Skeletal muscle tissue (tissue), 4 donors: Measurements from ENCODE around the gene MARS1. TPM values are rescaled to one million over a fixed set of nuclear protein-coding genes. Genes with fewer than 3 reads are reported as not detected.
"Not testable (repeated sequence)": the region's sequence is repeated elsewhere in the genome, so short reads cannot be mapped to it uniquely, and the experiment has no call there.

ENCODE experiments used
- H3K27ac ChIP-seq: one replicate; pipeline ENCODE4 v1.7.0; 2013; ENCODE audit warnings: mild to moderate bottlenecking, low read depth, low read length, inconsistent platforms
- H3K27me3 ChIP-seq, 3 donors: one replicate each; pipeline ENCODE4 v1.7.0; 2013; ENCODE audit warnings: low read length in 3 of 3; ENCODE audit not compliant: control insufficient read depth in 3 of 3, insufficient read depth in 3 of 3
- H3K36me3 ChIP-seq, 3 donors: one replicate each; pipeline ENCODE4 v1.7.0; 2013; ENCODE audit warnings: low read length in 3 of 3; ENCODE audit not compliant: control insufficient read depth in 3 of 3, insufficient read depth in 3 of 3
- H3K4me1 ChIP-seq, 3 donors: one replicate each; pipeline ENCODE4 v1.7.0; 2013; ENCODE audit warnings: low read length in 3 of 3, mild to moderate bottlenecking in 3 of 3; ENCODE audit not compliant: control insufficient read depth in 3 of 3, insufficient read depth in 3 of 3
- H3K4me3 ChIP-seq, 3 donors: one replicate each; pipeline ENCODE4 v1.7.0; 2013; ENCODE audit warnings: low read length in 3 of 3
- H3K9ac ChIP-seq, 3 donors: one replicate each; pipeline ENCODE4 v1.7.0; 2013; ENCODE audit warnings: low read length in 3 of 3, mild to moderate bottlenecking in 3 of 3, moderate library complexity in 2 of 3, low read depth in 1 of 3
- H3K9me3 ChIP-seq, 3 donors: one replicate each; pipeline ENCODE4 v1.7.0; 2013; ENCODE audit warnings: low read length in 3 of 3; ENCODE audit not compliant: control insufficient read depth in 3 of 3
- total RNA-seq: library from RNA; depleted of rRNA; stranded (reverse); fragments of >200 nt; gene quantifications from one replicate; pipeline ENCODE4 v1.2.3, GENCODE V29; 2014
- donor health status: Osteomylitis.

MARS1 gene
- total RNA-seq, 1 donor from 2014 or later = 68.4 TPM

- Histone ChIP-seq H3K9ac (peak overlapping the region in 1 of 3 donors; percentile 63), H3K4me3 (no peak overlapping the region), H3K27me3 (no peaks in the 10 kb centered on the region), H3K4me1 (peaks cover 17 to 29% (median 25%) of the 10 kb centered on the region in 3 donors), H3K9me3 (no peaks in the 10 kb centered on the region), H3K27ac (no peak overlapping the region), H3K36me3 (peaks cover 56 to 61% (median 57%) of the 10 kb centered on the region in 3 donors)
Observed at GRCh38 chr12:57514720-57515407, 27.0 kb downstream of the MARS1 start.

DNA sequence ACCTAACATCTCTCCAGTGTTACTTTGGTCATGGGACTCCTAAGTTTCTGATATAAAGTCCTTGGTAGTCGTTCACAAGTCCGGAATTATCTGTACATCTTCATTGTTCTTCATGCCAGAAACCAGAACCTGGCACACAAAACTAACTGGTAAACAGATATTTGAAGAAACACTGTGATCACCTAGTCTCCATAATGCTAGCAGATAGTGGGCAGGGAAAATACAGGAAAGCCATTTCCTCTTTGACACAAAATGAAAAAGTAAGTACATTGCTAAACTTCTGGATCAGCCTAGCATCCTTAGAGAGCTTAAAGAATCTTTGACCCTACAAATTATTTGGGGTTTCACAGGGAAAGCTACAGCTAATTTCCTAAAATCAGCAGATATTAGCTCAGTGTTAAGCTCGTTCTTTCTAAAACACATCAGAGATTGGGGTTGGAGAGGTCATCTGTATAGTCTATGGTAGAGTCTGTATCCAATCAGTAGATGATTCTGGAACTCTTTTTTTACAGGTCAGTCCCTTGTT lies 27.6 kb downstream of the MARS1 start:
- Histone ChIP-seq H3K27me3 (no peaks in the 10 kb centered on the region), H3K9me3 (no peaks in the 10 kb centered on the region), H3K27ac (no peak overlapping the region), H3K4me1 (peaks cover 17 to 29% (median 27%) of the 10 kb centered on the region in 3 donors), H3K9ac (no peak overlapping the region), H3K4me3 (no peak overlapping the region), H3K36me3 (peaks cover 56 to 66% (median 57%) of the 10 kb centered on the region in 3 donors)

DNA sequence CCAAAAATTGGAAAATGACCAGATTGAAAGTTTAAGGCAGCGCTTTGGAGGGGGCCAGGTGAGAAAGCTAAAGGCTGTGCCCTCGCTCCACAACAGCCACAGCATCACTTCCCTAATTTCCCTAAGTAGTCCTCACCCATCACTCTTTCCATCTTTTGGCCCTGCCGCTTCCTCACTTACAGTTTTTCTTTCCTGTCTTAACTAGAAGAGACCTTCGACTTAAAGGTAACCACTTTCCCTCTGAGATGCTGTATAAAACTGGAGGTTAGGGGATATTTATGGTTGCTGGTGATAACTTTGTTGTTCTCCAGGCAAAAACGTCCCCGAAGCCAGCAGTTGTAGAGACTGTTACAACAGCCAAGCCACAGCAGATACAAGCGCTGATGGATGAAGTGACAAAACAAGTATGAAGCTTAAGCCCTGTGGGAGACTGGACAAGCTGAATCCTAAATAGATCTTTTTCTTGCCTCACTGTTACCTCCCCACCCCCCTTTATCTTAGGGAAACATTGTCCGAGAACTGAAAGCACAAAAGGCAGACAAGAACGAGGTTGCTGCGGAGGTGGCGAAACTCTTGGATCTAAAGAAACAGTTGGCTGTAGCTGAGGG lies 28.2 kb downstream of the MARS1 start:
- no peak overlapping the region for H3K4me3 ChIP-seq
- peaks cover 56 to 66% (median 57%) of the 10 kb centered on the region in 3 donors for H3K36me3 ChIP-seq
- H3K27me3 ChIP-seq = no peaks in the 10 kb centered on the region
- no peak overlapping the region for H3K27ac ChIP-seq
- H3K9me3 ChIP-seq = no peaks in the 10 kb centered on the region
- H3K9ac ChIP-seq = no peak overlapping the region
- H3K4me1 ChIP-seq = peaks cover 20 to 33% (median 30%) of the 10 kb centered on the region in 3 donors

DNA sequence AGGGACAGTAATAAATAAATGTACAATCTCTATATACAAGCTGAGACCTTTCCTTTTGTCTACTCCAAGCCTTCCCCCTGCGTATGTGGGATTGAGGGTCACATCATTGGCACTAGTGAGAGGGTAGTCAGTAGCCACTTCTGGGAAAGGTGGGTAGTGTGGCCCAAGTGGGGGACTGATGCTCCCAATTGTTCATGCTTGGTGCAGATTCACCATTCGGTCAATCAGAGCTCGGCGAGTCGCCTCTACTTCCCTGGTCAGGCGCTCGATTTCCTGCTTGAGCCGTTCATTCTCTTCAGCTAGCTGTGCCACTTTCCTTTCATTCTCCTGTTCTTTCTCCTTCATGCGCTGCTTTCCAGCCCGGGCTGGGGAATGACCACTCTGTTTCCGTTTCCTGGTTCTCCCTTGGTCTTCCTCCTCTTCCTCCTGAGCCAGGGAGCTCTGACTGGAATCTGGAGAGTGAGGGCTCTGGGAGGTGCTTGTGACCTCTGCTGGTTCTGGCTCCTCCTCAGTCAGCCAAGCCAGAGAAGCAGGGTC lies 28.8 kb downstream of the MARS1 start:
- Histone ChIP-seq H3K9ac (peak overlapping the region in 1 of 3 donors; percentile 35), H3K4me3 (peak overlapping the region in 1 of 3 donors; percentile 3), H3K27ac (peak overlapping the region; percentile 99), H3K36me3 (peaks cover 52 to 61% (median 53%) of the 10 kb centered on the region in 3 donors), H3K4me1 (peaks cover 27 to 38% (median 36%) of the 10 kb centered on the region in 3 donors), H3K27me3 (no peaks in the 10 kb centered on the region), H3K9me3 (no peaks in the 10 kb centered on the region)

- Histone ChIP-seq H3K9me3 (no peaks in the 10 kb centered on the region), H3K9ac (peak overlapping the region in 2 of 3 donors; percentile 35 to 51), H3K4me1 (peaks cover 32 to 43% (median 41%) of the 10 kb centered on the region in 3 donors), H3K27ac (peak overlapping the region; percentile 99), H3K36me3 (peaks cover 47 to 56% (median 48%) of the 10 kb centered on the region in 3 donors), H3K4me3 (peak overlapping the region in 2 of 3 donors; percentile 41 to 46), H3K27me3 (no peaks in the 10 kb centered on the region)
Observed at GRCh38 chr12:57517187-57517586, 29.3 kb downstream of the MARS1 start.

GRCh38 chr12:57517718-57518117 lies 29.9 kb downstream of the MARS1 start:
- H3K27me3 ChIP-seq = not testable (repeated sequence)

DNA sequence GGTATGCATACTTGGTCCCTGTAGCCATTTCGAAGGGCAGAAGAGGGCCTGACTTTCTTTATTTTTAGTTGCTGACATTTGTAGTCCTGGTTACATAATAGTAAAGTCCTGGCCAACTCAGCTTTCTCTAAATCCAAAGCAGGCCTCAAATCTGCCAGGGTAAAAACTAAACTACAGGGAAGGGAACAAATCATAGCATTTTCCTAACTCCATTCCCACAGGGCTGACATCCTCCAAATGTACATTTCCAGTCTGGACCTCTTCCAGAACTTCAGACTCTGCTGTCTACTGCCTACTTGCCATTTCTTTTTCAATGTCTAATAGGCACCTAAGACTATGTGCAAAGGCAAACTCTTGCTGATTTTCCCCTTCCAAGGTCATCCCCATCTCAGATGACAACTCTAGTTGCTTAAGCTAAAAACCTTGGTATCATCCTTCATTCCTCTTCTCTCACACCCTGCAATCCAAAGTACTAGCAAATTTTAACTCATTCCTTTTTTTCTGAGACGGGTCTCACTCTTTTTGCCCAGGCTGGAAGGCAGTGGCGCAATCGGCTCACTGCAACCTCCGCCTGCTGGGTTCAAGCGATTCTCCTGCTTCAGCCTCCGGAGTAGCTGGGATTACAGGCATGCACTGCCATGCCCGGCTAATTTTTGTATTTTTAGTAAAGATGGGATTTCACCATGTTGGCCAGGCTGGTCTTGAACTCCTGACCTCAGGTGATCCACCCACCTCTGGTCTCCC lies 30.5 kb downstream of the MARS1 start:
- H3K27ac ChIP-seq = peak overlapping the region; percentile 99
- H3K36me3 ChIP-seq = peaks cover 36 to 47% (median 37%) of the 10 kb centered on the region in 3 donors
- no peaks in the 10 kb centered on the region for H3K27me3 ChIP-seq
- H3K9me3 ChIP-seq = no peaks in the 10 kb centered on the region
- peaks cover 34 to 46% (median 46%) of the 10 kb centered on the region in 3 donors for H3K4me1 ChIP-seq
- H3K9ac ChIP-seq = peak overlapping the region; percentile 97 to 100 (median 100)
- H3K4me3 ChIP-seq = peak overlapping the region; percentile 87 to 99 (median 99)

More at GRCh38 chr12:57517718-57518117, 29.9 kb downstream of the MARS1 start:
- Histone ChIP-seq H3K4me1 (peaks cover 33 to 44% (median 43%) of the 10 kb centered on the region in 3 donors), H3K36me3 (peaks cover 42 to 53% (median 43%) of the 10 kb centered on the region in 3 donors), H3K27ac (peak overlapping the region; percentile 99), H3K4me3 (peak overlapping the region; percentile 87 to 99 (median 99)), H3K9ac (peak overlapping the region; percentile 97 to 100 (median 100))
- not testable (repeated sequence) for H3K9me3 ChIP-seq

GRCh38 chr12:57518920-57519795 lies 31.3 kb downstream of the MARS1 start:
- Histone ChIP-seq H3K27ac (peak overlapping the region; percentile 99), H3K4me3 (peak overlapping the region; percentile 87 to 99 (median 99)), H3K4me1 (peaks cover 42 to 55% (median 54%) of the 10 kb centered on the region in 3 donors), H3K36me3 (peaks cover 35 to 47% (median 36%) of the 10 kb centered on the region in 3 donors), H3K27me3 (no peaks in the 10 kb centered on the region), H3K9ac (peak overlapping the region; percentile 97 to 100 (median 100)), H3K9me3 (no peaks in the 10 kb centered on the region)

- Histone ChIP-seq H3K36me3 (peaks cover 36 to 48% (median 37%) of the 10 kb centered on the region in 3 donors), H3K9ac (peak overlapping the region; percentile 97 to 100 (median 100)), H3K4me3 (peak overlapping the region; percentile 87 to 99 (median 99)), H3K27me3 (no peaks in the 10 kb centered on the region), H3K9me3 (no peaks in the 10 kb centered on the region), H3K4me1 (peaks cover 48 to 60% (median 60%) of the 10 kb centered on the region in 3 donors), H3K27ac (peak overlapping the region; percentile 99)
Observed at GRCh38 chr12:57519796-57520052, 31.9 kb downstream of the MARS1 start.
